Left lung (tissue), 10 donors: ENCODE data around the gene C12orf57. TPM values are rescaled to one million over a fixed set of nuclear protein-coding genes. Genes with fewer than 3 reads are reported as not detected.

Experiments
- ATAC-seq: fragments of 200-7000 bp; cut with Tn5 transposase; one replicate; pipeline ENCODE4 v1.9.1; 2020; ENCODE audit warnings: moderate library complexity
- DNase-seq, 4 donors: peaks; one replicate each; pipeline ENCODE4 v3.0.0-alpha.2; 2013 to 2020
- H3K27ac ChIP-seq, 2 donors: fragments of 200-600 bp; sonication (generic) in 1 of 2; one replicate each; pipeline versions ENCODE4 v1.5.0 to v1.8.0; 2020 to 2021
- H3K27me3 ChIP-seq, 2 donors: fragments of 200-600 bp; sonication (generic) in 1 of 2; one replicate each; pipeline versions ENCODE4 v1.5.0 to v1.8.0; 2020 to 2021
- H3K36me3 ChIP-seq, 2 donors: fragments of 200-600 bp; sonication (generic) in 1 of 2; one replicate each; pipeline versions ENCODE4 v1.5.0 to v1.8.0; 2020 to 2021
- H3K4me1 ChIP-seq, 2 donors: fragments of 200-600 bp; one replicate each; pipeline ENCODE4 v1.8.0; 2021
- H3K4me3 ChIP-seq, 2 donors: fragments of 200-600 bp; sonication (generic) in 1 of 2; one replicate each; pipeline versions ENCODE4 v1.5.0 to v1.8.0; 2020 to 2021; ENCODE audit warnings: mild to moderate bottlenecking in 1 of 2
- H3K9me3 ChIP-seq, 2 donors: fragments of 200-600 bp; sonication (generic) in 1 of 2; one replicate each; pipeline versions ENCODE4 v1.5.0 to v1.8.0; 2020 to 2021
- intact Hi-C, 2 donors: fragments of 100-400 bp; cut with DNase I; formaldehyde crosslinking; loops; one replicate each; pipeline versions ENCODE4 v1.11.2 to v1.14.2; 2022
- polyA plus RNA-seq, 6 donors: library from polyadenylated mRNA; unstranded; fragments of 120-200 nt; gene quantifications; one replicate each; pipeline ENCODE4 v1.2.1, GENCODE V29; 2013; ENCODE audit not compliant: insufficient read length in 6 of 6
- total RNA-seq, 2 donors: library from RNA; stranded (reverse); fragmentation: NEBNext Ultra II Directional; extraction: Animal tissue kit (Norgen Biotek cat#: 25700); gene quantifications; one replicate each; pipeline ENCODE4 v1.2.1, GENCODE V29; 2021
- TF ChIP-seq, protein P1 (sequence below), 2 donors: fragments of 200-600 bp; sonication (generic) in 1 of 2; IDR thresholded peaks; one replicate each; pipeline versions ENCODE4 v1.5.0 to v1.8.0; 2021; ENCODE audit warnings: antibody characterized with exemption in 2 of 2
- donor health status: DM: no; HTN: yes; CAD: no.
- donor health status: DM: no; HTN: no; CAD: no.

C12orf57 gene
- total and polyA plus RNA-seq, 8 donors, result 159 to 239 (median 199) TPM

DNA sequence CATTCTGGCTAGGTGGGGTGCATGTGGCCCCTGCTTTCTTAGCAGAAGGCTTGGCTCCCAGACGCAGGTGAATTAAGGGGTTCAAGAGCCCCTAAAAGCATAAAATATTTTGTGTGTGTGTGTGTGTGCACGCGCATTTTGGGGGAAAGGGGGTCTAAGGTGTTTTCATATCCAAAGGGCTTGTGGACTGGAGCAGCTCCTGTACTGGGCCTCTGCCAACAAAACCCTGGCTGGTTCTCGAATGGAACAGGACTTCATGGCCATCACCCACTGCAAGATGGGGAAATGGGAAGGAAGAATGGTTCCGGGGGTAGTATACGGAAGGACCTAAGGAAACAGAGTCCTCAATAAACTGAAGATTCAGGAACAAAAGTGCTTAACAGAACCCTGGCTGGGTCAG is 20.0 kb upstream of the C12orf57 start:
- intact Hi-C loops, result loop anchor here in 1 of 2 donors (10.0 kb wide), 1 partner anchor 171 kb away; the partner anchor contains the start of gene C1R
- TF ChIP-seq, protein P1, sequence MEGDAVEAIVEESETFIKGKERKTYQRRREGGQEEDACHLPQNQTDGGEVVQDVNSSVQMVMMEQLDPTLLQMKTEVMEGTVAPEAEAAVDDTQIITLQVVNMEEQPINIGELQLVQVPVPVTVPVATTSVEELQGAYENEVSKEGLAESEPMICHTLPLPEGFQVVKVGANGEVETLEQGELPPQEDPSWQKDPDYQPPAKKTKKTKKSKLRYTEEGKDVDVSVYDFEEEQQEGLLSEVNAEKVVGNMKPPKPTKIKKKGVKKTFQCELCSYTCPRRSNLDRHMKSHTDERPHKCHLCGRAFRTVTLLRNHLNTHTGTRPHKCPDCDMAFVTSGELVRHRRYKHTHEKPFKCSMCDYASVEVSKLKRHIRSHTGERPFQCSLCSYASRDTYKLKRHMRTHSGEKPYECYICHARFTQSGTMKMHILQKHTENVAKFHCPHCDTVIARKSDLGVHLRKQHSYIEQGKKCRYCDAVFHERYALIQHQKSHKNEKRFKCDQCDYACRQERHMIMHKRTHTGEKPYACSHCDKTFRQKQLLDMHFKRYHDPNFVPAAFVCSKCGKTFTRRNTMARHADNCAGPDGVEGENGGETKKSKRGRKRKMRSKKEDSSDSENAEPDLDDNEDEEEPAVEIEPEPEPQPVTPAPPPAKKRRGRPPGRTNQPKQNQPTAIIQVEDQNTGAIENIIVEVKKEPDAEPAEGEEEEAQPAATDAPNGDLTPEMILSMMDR (IDR thresholded peaks at IDR 0.05), result no peak
- Histone ChIP-seq H3K9me3 (no peaks in the 10 kb centered on the region), H3K36me3 (peaks cover 0 to 20% of the 10 kb centered on the region in 2 donors), H3K27ac (peak overlapping the region; percentile 85 to 95), H3K4me1 (peaks cover 23 to 53% of the 10 kb centered on the region in 2 donors), H3K27me3 (peaks cover 0 to 25% of the 10 kb centered on the region in 2 donors), H3K4me3 (no peak overlapping the region)
- DNase-seq (no peak), ATAC-seq (no peak)

DNA sequence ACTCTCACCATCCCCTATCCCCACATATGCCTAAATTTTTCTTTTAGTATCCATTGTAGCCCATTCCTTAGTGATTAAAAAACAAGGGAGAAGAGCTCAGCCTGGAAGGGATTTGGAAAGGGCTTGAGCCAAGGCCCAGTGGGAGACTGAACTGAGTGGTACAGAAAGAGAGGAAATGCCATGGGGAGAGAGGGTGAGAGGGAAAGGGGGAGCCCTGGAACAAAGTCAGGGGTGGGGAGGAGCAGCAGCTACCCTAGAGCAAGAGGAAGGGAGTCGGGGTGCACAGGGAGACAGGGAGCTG is 18.6 kb upstream of the C12orf57 start:
- DNase-seq, result no peak
- H3K36me3 ChIP-seq, result peaks cover 0 to 14% of the 10 kb centered on the region in 2 donors
- H3K27me3 ChIP-seq, result peaks cover 0 to 28% of the 10 kb centered on the region in 2 donors
- ATAC-seq, result no peak
- intact Hi-C loops, result loop anchor here in 1 of 2 donors (10.0 kb wide), 1 partner anchor 170 kb away; the partner anchor contains the start of gene C1R
- TF ChIP-seq, protein P1 (IDR thresholded peaks at IDR 0.05), result no peak
- peaks cover 35 to 67% of the 10 kb centered on the region in 2 donors for H3K4me1 ChIP-seq
- H3K4me3 ChIP-seq, result peak overlapping the region; percentile 43 to 70
- H3K27ac ChIP-seq, result peak overlapping the region; percentile 85 to 95
- no peaks in the 10 kb centered on the region for H3K9me3 ChIP-seq

DNA sequence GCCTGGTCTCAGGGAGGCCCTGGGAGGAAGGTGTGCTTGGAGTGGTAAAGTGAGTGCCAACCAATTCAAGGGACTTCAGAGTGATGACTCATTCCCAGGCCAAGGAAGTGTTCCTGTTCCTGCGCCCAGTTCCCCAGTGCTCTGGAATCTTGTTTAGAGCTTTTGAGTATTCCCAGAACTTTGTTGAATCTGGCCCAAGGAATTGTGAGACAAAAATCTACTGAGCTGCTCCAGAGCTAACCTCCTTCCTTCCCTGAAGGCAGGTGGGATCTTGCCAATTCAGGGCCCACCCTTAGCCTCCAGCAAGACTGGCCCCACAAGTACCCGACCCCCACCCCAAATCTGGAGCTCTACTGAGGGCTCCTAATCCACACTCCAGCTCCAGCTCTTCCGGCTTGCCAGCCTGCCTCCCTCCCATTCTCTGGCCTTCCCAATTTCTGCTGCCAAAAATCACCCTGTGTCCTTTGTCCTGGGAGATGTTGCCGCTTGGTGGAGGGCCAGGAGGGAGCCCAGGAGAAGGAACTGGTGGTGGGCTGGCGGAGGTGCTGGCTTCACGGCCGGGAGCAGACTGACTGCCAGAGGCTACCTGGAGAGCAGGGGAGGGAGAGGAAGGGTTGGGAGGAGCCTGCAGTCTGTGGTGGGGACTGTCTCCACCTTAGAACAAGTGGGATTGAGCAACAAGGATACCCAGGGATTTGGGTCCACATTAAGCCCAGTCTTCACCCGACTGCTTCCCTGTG is 18.1 kb upstream of the C12orf57 start:
- H3K4me1 ChIP-seq, result peaks cover 40 to 72% of the 10 kb centered on the region in 2 donors
- peaks cover 0 to 28% of the 10 kb centered on the region in 2 donors for H3K27me3 ChIP-seq
- peak; percentile 78 for ATAC-seq
- peak overlapping the region; percentile 85 to 95 for H3K27ac ChIP-seq
- H3K36me3 ChIP-seq, result peaks cover 0 to 12% of the 10 kb centered on the region in 2 donors
- H3K4me3 ChIP-seq, result peak overlapping the region; percentile 43 to 70
- peak in 3 of 4 donors; percentile 77 to 83 (median 80) for DNase-seq
- intact Hi-C loops, result loop anchor here in 1 of 2 donors (10.0 kb wide), 1 partner anchor 169 kb away; the partner anchor contains the start of gene C1R
- H3K9me3 ChIP-seq, result no peaks in the 10 kb centered on the region
- TF ChIP-seq, protein P1 (IDR thresholded peaks at IDR 0.05), result no peak

DNA sequence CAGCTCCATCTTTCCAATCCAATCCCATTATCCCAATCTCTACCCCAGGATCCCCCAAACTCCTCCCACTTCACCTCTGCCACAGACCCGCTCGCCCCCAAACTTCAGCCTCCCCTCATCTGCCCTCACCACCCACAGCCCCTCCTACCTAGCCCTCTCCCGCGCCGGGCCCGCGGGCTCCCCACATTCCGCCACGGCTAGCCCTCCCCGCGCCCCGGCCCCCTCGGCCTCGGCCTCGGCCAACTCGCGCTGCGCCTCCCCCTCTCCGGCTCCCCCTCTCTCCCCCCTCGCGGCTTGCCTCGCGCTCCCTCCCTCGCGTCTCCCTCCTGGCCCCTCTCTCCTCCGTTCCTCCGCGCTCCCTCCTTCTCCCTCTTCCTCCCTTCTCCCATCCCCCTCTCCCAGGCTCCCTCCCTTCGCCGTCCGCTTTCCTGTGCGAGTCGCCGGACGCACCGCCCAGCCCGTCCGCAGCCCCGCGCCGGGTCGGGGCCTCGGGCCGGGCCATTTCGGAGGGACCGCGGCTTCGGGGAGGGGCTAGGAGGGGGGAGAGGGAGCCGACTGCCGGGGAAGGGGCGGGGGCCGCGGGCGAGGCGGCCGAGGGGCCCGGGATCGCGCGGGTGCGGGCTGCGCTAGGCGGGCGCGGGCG is 16.3 kb upstream of the C12orf57 start, which contains the start of gene ATN1:
Gene ATN1 (plus strand): TSS at position 581 of the 643 bp plus-strand sequence. CDS start 6,043 bp downstream, outside the sequence.
- DNase-seq, result peak; percentile 84 to 94 (median 89)
- H3K27ac ChIP-seq, result peak within 1 kb of the TSS; percentile 85 to 95
- TF ChIP-seq, protein P1 (IDR thresholded peaks at IDR 0.05), result no peak
- H3K36me3 ChIP-seq, result peaks cover 0 to 9% of the 10 kb centered on the region in 2 donors
- H3K9me3 ChIP-seq, result no peaks in the 10 kb centered on the region
- H3K4me3 ChIP-seq, result peak within 1 kb of the TSS; percentile 68 to 70
- peak; percentile 39 for ATAC-seq
- peaks cover 47 to 81% of the 10 kb centered on the region in 2 donors for H3K4me1 ChIP-seq
- H3K27me3 ChIP-seq, result peaks cover 0 to 28% of the 10 kb centered on the region in 2 donors
- intact Hi-C loops, result loop anchor here in 1 of 2 donors (10.0 kb wide), 1 partner anchor 167 kb away; the partner anchor contains the start of gene C1R
